ENCODE data around the gene NDUFS6. TPM values are rescaled to one million over a fixed set of nuclear protein-coding genes. Genes with fewer than 3 reads are reported as not detected.

Gene NDUFS6
- total and polyA plus RNA-seq, 2 of the 4 experiments (the other 2 are of a cell fraction) = 10.4 to 69.0 TPM

- ChIA-PET POLR2A (ENCODE audit: unreplicated experiment) (no interaction called here), CTCF (interaction anchor here (0.6 to 2.3 kb wide), 8 partner anchors 9 to 807 kb away, joined by 3 to 21 read pairs (median 6); partner anchors contain the start of gene NDUFS6)
- BruUV-seq (replicated peaks) = no TSS peak
- Histone ChIP-seq H3K36me3 (ENCODE audit: control insufficient read depth, insufficient read depth, low read length) (no peaks in the 10 kb centered on the region), H3K27ac (ENCODE audit: insufficient read depth, low read length) (no peak overlapping the region), H2BK5ac (ENCODE audit: low read depth, low read length, poor library complexity, severe bottlenecking) (no peak overlapping the region), H2AFZ (replicated peaks; ENCODE audit: low read length, poor library complexity) (no peak overlapping the region), H3K4me3 (ENCODE audit: insufficient read depth, low read depth, low read length) (no peak overlapping the region), H4K91ac (ENCODE audit: insufficient read depth, low read depth, low read length) (no peak overlapping the region), H3K4me2 (ENCODE audit: low read depth, low read length) (no peak overlapping the region), H3K18ac (ENCODE audit: low read depth, low read length) (no peak overlapping the region), H4K5ac (ENCODE audit: low read depth, low read length) (no peak overlapping the region), H4K20me1 (ENCODE audit: insufficient read depth, low read length) (no peaks in the 10 kb centered on the region), H3K9me1 (ENCODE audit: insufficient read depth, low read length) (no peaks in the 10 kb centered on the region), H2BK120ac (ENCODE audit: low read depth, low read length) (no peak overlapping the region), H3K9me3 (ENCODE audit: control insufficient read depth, insufficient read depth, low read length) (no peaks in the 10 kb centered on the region), H3K56ac (ENCODE audit: extremely low read depth, insufficient read depth, low read length) (no peak overlapping the region), H2BK15ac (ENCODE audit: low read depth, low read length) (no peak overlapping the region), H3K79me1 (ENCODE audit: low read depth in 1 of 2, low read length in 2 of 2) (no peaks in the 10 kb centered on the region), H3K4ac (ENCODE audit: low read depth, low read length) (no peak overlapping the region), H3K14ac (replicated peaks; ENCODE audit: low read depth, low read length) (no peak overlapping the region), H2AK9ac (replicated peaks; ENCODE audit: low read depth, low read length, poor library complexity) (no peak overlapping the region), H4K8ac (ENCODE audit: low read depth in 2 of 2, low read length in 2 of 2) (no peak overlapping the region), H2BK20ac (ENCODE audit: low read depth, low read length) (no peak overlapping the region), H2AK5ac (ENCODE audit: low read depth, low read length) (no peak overlapping the region), H3K4me1 (ENCODE audit: control insufficient read depth, insufficient read depth, low read length) (peaks cover 5% of the 10 kb centered on the region; the same call in 1 of the 2 replicates), H3K23ac (ENCODE audit: low read depth, low read length) (no peak overlapping the region), H3K27me3 (ENCODE audit: control insufficient read depth, insufficient read depth, low read length) (peaks cover 7% of the 10 kb centered on the region; the same call in 1 of the 2 replicates), H3K9ac (ENCODE audit: low read depth, low read length) (no peak overlapping the region)
- TF ChIP-seq MAFK (IDR thresholded peaks at IDR 0.05; ENCODE audit: low read depth, low read length) (no peak), MAZ (IDR thresholded peaks at IDR 0.05; ENCODE audit: borderline replicate concordance, low read depth, low read length) (0 out of 2 replicates have a peak, but pooled peaks have one; percentile 1), MXI1 (IDR thresholded peaks at IDR 0.05; ENCODE audit: borderline replicate concordance, low read depth, low read length) (no peak), CTCF (conservative IDR thresholded peaks at IDR 0.05; ENCODE audit: low read depth, low read length) (no peak), FOS (IDR thresholded peaks at IDR 0.05; ENCODE audit: low read depth, low read length) (no peak), ELK1 (IDR thresholded peaks at IDR 0.05; ENCODE audit: borderline replicate concordance, low read depth, low read length) (no peak)
- dilution Hi-C loops (cut with HindIII; ENCODE audit: low sequenced_read_pairs, unreplicated experiment) = no loop called here
- WGBS, 2 experiments (ENCODE audit: extremely low coverage in 2 of 2, insufficient read length in 1 of 2) = 79% methylated on average over 16 of the region's 32 CpGs; no CpG with 5 or more reads in 1 of the 2 experiments
- ATAC-seq (ENCODE audit: low read depth) = no peak
- DNase-seq = no peak
- intact Hi-C loops (cut with micrococcal nuclease) = loop anchor here (1.0 to 5.0 kb wide), 4 partner anchors 37 to 1838 kb away; partner anchors contain the start of gene NDUFS6
- in situ Hi-C loops (cut with MboI; ENCODE audit: low sequenced_read_pairs) = no loop called here
Measured at GRCh38 chr5:1763960-1764605, 37.1 kb upstream of the NDUFS6 start.

All from IMR-90 (cell line).